Measurements from ENCODE around the gene TMEM42. TPM values are rescaled to one million over a fixed set of nuclear protein-coding genes. Genes with fewer than 3 reads are reported as not detected.

TMEM42 gene
- total RNA-seq (2022; extraction: Qiagen RNA extraction), result 7.9 to 10.9 TPM (median 10.6 TPM) in 5 replicates

GRCh38 chr3:44861412-44862225 lies at the start of gene TMEM42:
Gene TMEM42, plus strand, starts transcription at chr3:44861912. Its CDS starts 13 bp downstream, at chr3:44861925.

GRCh38 chr3:44874308-44874707 lies 12.6 kb downstream of the TMEM42 start, which contains the start of gene TGM4:
Gene TGM4, plus strand, starts transcription at chr3:44874608. Its CDS starts 71 bp downstream, at chr3:44874679.

Other genes with a start within 250 kb of the TMEM42 start
- gene ZNF197, start 236.9 kb upstream of the TMEM42 start, total RNA-seq (2022; extraction: Qiagen RNA extraction), result 1.4 to 2.4 TPM (median 2.0 TPM) in 5 replicates
- 5.1 to 6.5 TPM (median 5.4 TPM) in 5 replicates for gene ZNF35, start 213.2 kb upstream of the TMEM42 start, total RNA-seq (2022; extraction: Qiagen RNA extraction)
- 1.6 to 2.2 TPM (median 1.6 TPM) in 5 replicates for gene ZNF502, start 149.3 kb upstream of the TMEM42 start, total RNA-seq (2022; extraction: Qiagen RNA extraction)
- gene ZNF501, start 132.3 kb upstream of the TMEM42 start, total RNA-seq (2022; extraction: Qiagen RNA extraction), result 0.02 TPM in 1 of 5 replicates, not detected in the others
- gene KIAA1143, start 100.3 kb upstream of the TMEM42 start, total RNA-seq (2022; extraction: Qiagen RNA extraction), result 13.2 to 20.8 TPM (median 20.2 TPM) in 5 replicates
- 9.2 to 11.4 TPM (median 10.5 TPM) in 5 replicates for gene KIF15, start 100.1 kb upstream of the TMEM42 start, total RNA-seq (2022; extraction: Qiagen RNA extraction)
- 0.25 to 0.39 TPM (median 0.27 TPM) in 5 replicates for gene TGM4, start 12.7 kb downstream of the TMEM42 start, total RNA-seq (2022; extraction: Qiagen RNA extraction)
- 40.0 to 48.4 TPM (median 46.8 TPM) in 5 replicates for gene ZDHHC3, start 114.3 kb downstream of the TMEM42 start, total RNA-seq (2022; extraction: Qiagen RNA extraction)
- gene EXOSC7, start 114.3 kb downstream of the TMEM42 start, total RNA-seq (2022; extraction: Qiagen RNA extraction), result 40.7 to 50.3 TPM (median 41.1 TPM) in 5 replicates
- not detected in 5 replicates for gene CLEC3B, start 164.4 kb downstream of the TMEM42 start, total RNA-seq (2022; extraction: Qiagen RNA extraction)